Loucy (cell line): ENCODE data around the gene PTPRN2.

Experiments used
- H2AFZ ChIP-seq: fragments of 200-600 bp; sonication (generic); 2 replicates; pipeline ENCODE4 v1.6.0; 2016; ENCODE audit warnings: antibody characterized with exemption, mild to moderate bottlenecking, low read length, moderate library complexity
- H3F3A ChIP-seq: fragments of 200-600 bp; 2 replicates; pipeline ENCODE4 v1.6.0; 2016; ENCODE audit warnings: antibody characterized with exemption, low read depth, mild to moderate bottlenecking
- H3K27me3 ChIP-seq: fragments of 200-600 bp; sonication (generic); 2 replicates; pipeline ENCODE4 v1.6.1; 2014; ENCODE audit warnings: low read length, mild to moderate bottlenecking; ENCODE audit not compliant: insufficient read depth, poor library complexity, severe bottlenecking
- H3K36me3 ChIP-seq: fragments of 200-600 bp; sonication (generic); 2 replicates; pipeline ENCODE4 v1.6.1; 2016; ENCODE audit warnings: low read length; ENCODE audit not compliant: insufficient read depth
- H3K4me1 ChIP-seq: fragments of 200-600 bp; sonication (generic); 2 replicates; pipeline ENCODE4 v1.5.1; 2014; ENCODE audit warnings: low read length, mild to moderate bottlenecking; ENCODE audit not compliant: insufficient read depth, poor library complexity, severe bottlenecking
- H3K4me2 ChIP-seq: fragments of 200-600 bp; sonication (generic); 2 replicates; pipeline ENCODE4 v1.6.0; 2014; ENCODE audit warnings: antibody characterized with exemption, low read length, low read depth, mild to moderate bottlenecking; ENCODE audit not compliant: poor library complexity, severe bottlenecking
- H3K4me3 ChIP-seq: fragments of 200-600 bp; sonication (generic); 2 replicates; pipeline ENCODE4 v1.5.1; 2014; ENCODE audit warnings: low read length, mild to moderate bottlenecking, mixed read lengths; ENCODE audit not compliant: poor library complexity, severe bottlenecking
- H3K79me2 ChIP-seq: fragments of 200-600 bp; sonication (generic); 2 replicates; pipeline ENCODE4 v1.6.1; 2014; ENCODE audit warnings: low read length; ENCODE audit not compliant: insufficient read depth
- H3K9ac ChIP-seq: fragments of 200-600 bp; sonication (generic); 2 replicates; pipeline ENCODE4 v1.6.0; 2014; ENCODE audit warnings: mild to moderate bottlenecking, low read depth, low read length, moderate library complexity; ENCODE audit not compliant: poor library complexity, severe bottlenecking
- H3K9me2 ChIP-seq: fragments of 200-600 bp; sonication (generic); replicated peaks from 2 replicates; pipeline ENCODE4 v1.6.1; 2016; ENCODE audit warnings: low read depth, low read length, mixed read lengths
- H3K9me3 ChIP-seq: fragments of 200-600 bp; sonication (generic); 2 replicates; pipeline ENCODE4 v1.6.1; 2014; ENCODE audit warnings: mild to moderate bottlenecking, antibody characterized with exemption, low read length, low read depth; ENCODE audit not compliant: insufficient read depth
- H4K20me1 ChIP-seq: fragments of 200-600 bp; sonication (generic); 2 replicates; pipeline ENCODE4 v1.6.0; 2014; ENCODE audit warnings: antibody characterized with exemption, low read length, mild to moderate bottlenecking; ENCODE audit not compliant: insufficient read depth, poor library complexity, severe bottlenecking
- CTCF ChIP-seq: fragments of 200-600 bp; sonication (generic); conservative IDR thresholded peaks from 2 replicates; pipeline ENCODE4 v1.5.1; 2014; ENCODE audit warnings: mild to moderate bottlenecking, antibody characterized with exemption, low read length
- EZH2phosphoT487 ChIP-seq: fragments of 200-600 bp; IDR thresholded peaks from 2 replicates; pipeline ENCODE4 v1.6.1; 2018; ENCODE audit warnings: antibody characterized with exemption, mild to moderate bottlenecking, moderate library complexity, borderline replicate concordance

Gene PTPRN2

GRCh38 chr7:158252081-158252836 lies 335.4 kb downstream of the PTPRN2 start:
- Histone ChIP-seq H3K36me3 (no peaks in the 10 kb centered on the region), H3K4me1 (no peaks in the 10 kb centered on the region), H3K4me2 (no peak overlapping the region), H3K9me2 (no peaks in the 10 kb centered on the region), H3K9me3 (peaks cover 21% of the 10 kb centered on the region; the same call in 1 of the 2 replicates), H3K79me2 (no peaks in the 10 kb centered on the region), H2AFZ (no peak overlapping the region), H3F3A (no peaks in the 10 kb centered on the region), H4K20me1 (no peaks in the 10 kb centered on the region), H3K27me3 (no peaks in the 10 kb centered on the region), H3K4me3 (no peak overlapping the region), H3K9ac (no peak overlapping the region)
- TF ChIP-seq EZH2phosphoT487 (no peak), CTCF (no peak)

GRCh38 chr7:158251061-158251965 lies 336.3 kb downstream of the PTPRN2 start:
- Histone ChIP-seq H2AFZ (no peak overlapping the region), H3K27me3 (no peaks in the 10 kb centered on the region), H3K4me3 (no peak overlapping the region), H3K9ac (no peak overlapping the region), H3F3A (no peaks in the 10 kb centered on the region), H3K36me3 (no peaks in the 10 kb centered on the region), H3K9me2 (no peaks in the 10 kb centered on the region), H3K79me2 (no peaks in the 10 kb centered on the region), H3K4me2 (no peak overlapping the region), H3K9me3 (peaks cover 21% of the 10 kb centered on the region; the same call in 1 of the 2 replicates), H3K4me1 (no peaks in the 10 kb centered on the region), H4K20me1 (no peaks in the 10 kb centered on the region)
- TF ChIP-seq CTCF (no peak), EZH2phosphoT487 (no peak)

- Histone ChIP-seq H3K4me2 (no peak overlapping the region), H2AFZ (no peak overlapping the region), H3K27me3 (no peaks in the 10 kb centered on the region), H3K79me2 (no peaks in the 10 kb centered on the region), H3K4me1 (no peaks in the 10 kb centered on the region), H4K20me1 (no peaks in the 10 kb centered on the region), H3F3A (no peaks in the 10 kb centered on the region), H3K4me3 (no peak overlapping the region), H3K36me3 (no peaks in the 10 kb centered on the region), H3K9me3 (peaks cover 18% of the 10 kb centered on the region; the same call in 1 of the 2 replicates), H3K9ac (no peak overlapping the region), H3K9me2 (no peaks in the 10 kb centered on the region)
- TF ChIP-seq CTCF: no peak
- no peak for TF ChIP-seq EZH2phosphoT487
Measured at GRCh38 chr7:158249692-158250091, 337.9 kb downstream of the PTPRN2 start.
